ENCODE data around the gene KCTD14. TPM values are rescaled to one million over a fixed set of nuclear protein-coding genes. Genes with fewer than 3 reads are reported as not detected.

Gene KCTD14
- total RNA-seq, 1 donor, result 0.45 TPM

- no peak overlapping the region for H3K4me3 ChIP-seq (ENCODE audit: low read depth, low read length)
- no peak for TF ChIP-seq CTCF (IDR thresholded peaks at IDR 0.05; ENCODE audit: insufficient read depth, low read length)
- no peak for DNase-seq (ENCODE audit: low read depth)
These were observed 11.8 kb downstream of the KCTD14 start for GRCh38 chr11:78011301-78011700.

GRCh38 chr11:78010755-78011154 lies 12.3 kb downstream of the KCTD14 start:
- no peak overlapping the region for H3K4me3 ChIP-seq (ENCODE audit: low read depth, low read length)
- no peak for DNase-seq (ENCODE audit: low read depth)
- no peak for TF ChIP-seq CTCF (IDR thresholded peaks at IDR 0.05; ENCODE audit: insufficient read depth, low read length)

GRCh38 chr11:78010304-78010703 lies 12.8 kb downstream of the KCTD14 start:
- H3K4me3 ChIP-seq (ENCODE audit: low read depth, low read length), result no peak overlapping the region
- DNase-seq (ENCODE audit: low read depth), result no peak
- TF ChIP-seq CTCF (IDR thresholded peaks at IDR 0.05; ENCODE audit: insufficient read depth, low read length), result no peak

GRCh38 chr11:78009062-78009461 lies 14.0 kb downstream of the KCTD14 start:
- DNase-seq (ENCODE audit: low read depth), result no peak
- no peak overlapping the region for H3K4me3 ChIP-seq (ENCODE audit: low read depth, low read length)
- TF ChIP-seq CTCF (IDR thresholded peaks at IDR 0.05; ENCODE audit: insufficient read depth, low read length), result no peak

- peak; percentile 85 for DNase-seq (ENCODE audit: low read depth)
- peak; percentile 74 for TF ChIP-seq CTCF (IDR thresholded peaks at IDR 0.05; ENCODE audit: insufficient read depth, low read length)
- no peak overlapping the region for H3K4me3 ChIP-seq (ENCODE audit: low read depth, low read length)
These were observed 22.9 kb downstream of the KCTD14 start for GRCh38 chr11:78000193-78000592.

GRCh38 chr11:77999446-78000030 lies 23.5 kb downstream of the KCTD14 start:
- H3K4me3 ChIP-seq (ENCODE audit: low read depth, low read length), result no peak overlapping the region
- no peak for TF ChIP-seq CTCF (IDR thresholded peaks at IDR 0.05; ENCODE audit: insufficient read depth, low read length)
- DNase-seq (ENCODE audit: low read depth), result no peak
